K562 (cell line): ENCODE data around the gene FASTK. TPM values are rescaled to one million over a fixed set of nuclear protein-coding genes. Genes with fewer than 3 reads are reported as not detected.

Experiments used
- BHLHE40 ChIP-seq: IDR thresholded peaks from 2 replicates; pipeline ENCODE4 v1.6.1; 2011; ENCODE audit warnings: low read length, improper control_type of control experiment
- CREM ChIP-seq: IDR thresholded peaks from 2 replicates; pipeline ENCODE4 v1.6.1; 2014; ENCODE audit warnings: antibody characterized with exemption, low read depth
- DIDO1 ChIP-seq: fragments of 450-650 bp; IDR thresholded peaks from 2 replicates; pipeline ENCODE4 v1.6.1; 2016; ENCODE audit warnings: low read depth, missing biosample characterization, missing genetic modification characterization
- ETV1 ChIP-seq: fragments of 450-650 bp; conservative IDR thresholded peaks from 2 replicates; pipeline ENCODE4 v1.6.1; 2016; ENCODE audit warnings: missing genetic modification characterization, control low read depth, low read depth, missing compliant biosample characterization
- ETV5 ChIP-seq: sonication (generic); formaldehyde crosslinking; IDR thresholded peaks from 2 replicates; pipeline ENCODE4 v1.4.0; 2020; ENCODE audit warnings: low read depth, mild to moderate bottlenecking, missing genetic modification reagents
- GATAD2A ChIP-seq: fragments of 450-650 bp; IDR thresholded peaks from 2 replicates; pipeline ENCODE4 v1.6.1; 2017
- GATAD2B ChIP-seq: fragments of 450-650 bp; IDR thresholded peaks from 2 replicates; pipeline ENCODE4 v1.6.1; 2017; ENCODE audit warnings: mild to moderate bottlenecking, borderline replicate concordance
- HMG20B ChIP-seq: fragments of 250-450 bp; sonication (Bioruptor Pico); IDR thresholded peaks from 2 replicates; pipeline ENCODE4 v1.5.0; 2021; ENCODE audit warnings: mild to moderate bottlenecking
- IFI16 ChIP-seq: fragments of 250-450 bp; sonication (Bioruptor Pico); IDR thresholded peaks from 2 replicates; pipeline ENCODE4 v2.1.2; 2022; ENCODE audit warnings: mild to moderate bottlenecking, inconsistent platforms
- KLF10 ChIP-seq: fragments of 250-450 bp; sonication (Bioruptor Pico); IDR thresholded peaks from 2 replicates; pipeline ENCODE4 v1.6.1; 2021; ENCODE audit warnings: matching md5 sums
- KLF6 ChIP-seq: fragments of 250-450 bp; sonication (Bioruptor Pico); IDR thresholded peaks from 2 replicates; pipeline ENCODE4 v1.4.0; 2020; ENCODE audit warnings: mild to moderate bottlenecking, moderate library complexity, borderline replicate concordance
- MTF1 ChIP-seq: fragments of 250-450 bp; sonication (Bioruptor Pico); IDR thresholded peaks from 2 replicates; pipeline ENCODE4 v1.9.0; 2021; ENCODE audit warnings: moderate library complexity, mild to moderate bottlenecking, inconsistent platforms, borderline replicate concordance
- PRPF4 ChIP-seq: fragments of 200-400 bp; formaldehyde crosslinking; IDR thresholded peaks from one replicate; pipeline ENCODE4 v1.6.1; 2017; ENCODE audit warnings: low read length, low read depth, mild to moderate bottlenecking; ENCODE audit not compliant: insufficient read depth, poor library complexity, severe bottlenecking
- RAD21 ChIP-seq, 2 experiments: fragments of 250-450 bp in 1 of 2; fragments of 450-650 bp in 1 of 2; sonication (Bioruptor Pico) in 1 of 2; formaldehyde crosslinking in 1 of 2; IDR thresholded peaks in 1 of 2; conservative IDR thresholded peaks in 1 of 2; 2 replicates each; pipeline versions ENCODE4 v1.4.0 to v1.8.0; 2020 to 2022; ENCODE audit warnings: mild to moderate bottlenecking in 2 of 2, moderate library complexity in 1 of 2
- STAT5A ChIP-seq: IDR thresholded peaks from 2 replicates; pipeline ENCODE4 v1.6.1; 2012; ENCODE audit warnings: low read length, inconsistent platforms, borderline replicate concordance
- UBTF ChIP-seq, 2 experiments: IDR thresholded peaks; 2 replicates each; pipeline ENCODE4 v1.6.1; 2012; ENCODE audit warnings: improper control_type of control experiment in 2 of 2, low read depth in 2 of 2, low read length in 2 of 2, borderline replicate concordance in 1 of 2
- ZBTB9 ChIP-seq: fragments of 450-650 bp; formaldehyde crosslinking; IDR thresholded peaks from 2 replicates; pipeline ENCODE4 v1.4.0; 2020; ENCODE audit warnings: mild to moderate bottlenecking, moderate library complexity
- ZNF398 ChIP-seq: fragments of 250-450 bp; sonication (Bioruptor Pico); IDR thresholded peaks from 2 replicates; pipeline ENCODE4 v1.8.0; 2021; ENCODE audit warnings: moderate library complexity, mild to moderate bottlenecking, inconsistent platforms
- ZNF57 ChIP-seq: fragments of 450-650 bp; formaldehyde crosslinking; IDR thresholded peaks from 2 replicates; pipeline ENCODE4 v1.4.0; 2020; ENCODE audit warnings: mild to moderate bottlenecking, moderate library complexity
- polyA plus RNA-seq, 8 experiments: library from polyadenylated mRNA; depleted of rRNA in 4 of 8; stranded (reverse) in 5 of 8; unstranded in 3 of 8; fragments of >200 nt; fragmentation: Nextera tagmentation in 2 of 8; fragmentation: Illumina TruSeq in 1 of 8; extraction: Ambion mirVana in 2 of 8; extraction: Trizol in 1 of 8; gene quantifications; 2 replicates each; pipeline versions ENCODE4 v1.2.1 to v1.2.3, GENCODE V29; 2011 to 2014; ENCODE audit warnings: inconsistent platforms in 1 of 8, missing spikeins in 1 of 8
- total RNA-seq, 7 experiments: library from RNA; depleted of rRNA in 6 of 7; stranded (reverse); fragments of >200 nt in 6 of 7; fragmentation: Illumina TruSeq in 2 of 7; extraction: Trizol in 2 of 7; gene quantifications; 2 replicates each; pipeline versions ENCODE4 v1.2.1 to v1.2.3, GENCODE V29; 2011 to 2021; ENCODE audit warnings: low replicate concordance in 1 of 7
- TF ChIP-seq, protein P1 (sequence below): fragments of 450-650 bp; IDR thresholded peaks from 2 replicates; pipeline ENCODE4 v1.6.1; 2017; ENCODE audit warnings: antibody characterized with exemption

Gene FASTK
- total and polyA plus RNA-seq, 9 of the 15 experiments (the other 6 are each of a cell fraction or from before 2014, with no cell fraction given): 0.51 to 150 (median 48.2) TPM

DNA sequence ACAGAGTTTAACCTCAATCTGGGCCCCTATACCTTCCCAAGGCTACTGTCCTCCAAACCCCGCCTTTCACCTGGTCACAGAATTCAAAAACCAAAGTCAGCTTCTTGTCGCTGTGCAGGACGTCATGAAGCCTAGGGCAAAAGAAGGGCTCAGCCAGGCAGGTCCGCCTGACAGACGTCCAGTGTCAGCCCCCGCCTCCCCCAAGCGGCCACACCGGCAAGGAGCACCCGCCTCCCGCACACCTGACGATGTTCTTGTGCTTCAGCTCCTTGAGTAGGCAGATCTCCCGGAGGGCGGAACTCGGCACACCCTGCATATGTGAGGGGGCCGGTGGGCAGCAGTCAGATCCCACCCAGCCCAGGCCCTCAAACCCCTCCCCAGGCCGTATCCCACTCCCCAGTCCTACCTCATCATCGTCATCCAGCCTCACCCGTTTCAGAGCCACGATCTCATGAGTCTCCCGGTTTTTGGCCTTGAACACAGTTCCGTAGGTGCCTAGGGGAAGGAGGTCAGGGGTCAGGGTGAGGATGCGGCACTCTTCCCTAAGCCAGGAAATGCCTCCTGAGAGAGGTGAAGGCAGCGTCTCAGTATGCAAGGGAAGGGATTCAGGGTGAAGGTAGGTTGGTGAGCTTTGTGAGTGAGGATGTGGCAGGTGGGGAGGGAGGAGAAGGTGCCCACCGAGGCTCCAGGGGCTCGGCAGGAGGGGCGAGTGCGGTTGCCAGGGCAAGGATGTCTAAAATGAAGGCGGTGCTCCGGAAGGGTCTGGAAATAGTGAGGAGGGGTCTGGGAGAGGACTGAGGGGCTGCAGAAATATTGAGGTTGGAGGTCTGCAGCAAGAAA is 23.7 kb downstream of the FASTK start (continued):
- TF ChIP-seq, protein P1, sequence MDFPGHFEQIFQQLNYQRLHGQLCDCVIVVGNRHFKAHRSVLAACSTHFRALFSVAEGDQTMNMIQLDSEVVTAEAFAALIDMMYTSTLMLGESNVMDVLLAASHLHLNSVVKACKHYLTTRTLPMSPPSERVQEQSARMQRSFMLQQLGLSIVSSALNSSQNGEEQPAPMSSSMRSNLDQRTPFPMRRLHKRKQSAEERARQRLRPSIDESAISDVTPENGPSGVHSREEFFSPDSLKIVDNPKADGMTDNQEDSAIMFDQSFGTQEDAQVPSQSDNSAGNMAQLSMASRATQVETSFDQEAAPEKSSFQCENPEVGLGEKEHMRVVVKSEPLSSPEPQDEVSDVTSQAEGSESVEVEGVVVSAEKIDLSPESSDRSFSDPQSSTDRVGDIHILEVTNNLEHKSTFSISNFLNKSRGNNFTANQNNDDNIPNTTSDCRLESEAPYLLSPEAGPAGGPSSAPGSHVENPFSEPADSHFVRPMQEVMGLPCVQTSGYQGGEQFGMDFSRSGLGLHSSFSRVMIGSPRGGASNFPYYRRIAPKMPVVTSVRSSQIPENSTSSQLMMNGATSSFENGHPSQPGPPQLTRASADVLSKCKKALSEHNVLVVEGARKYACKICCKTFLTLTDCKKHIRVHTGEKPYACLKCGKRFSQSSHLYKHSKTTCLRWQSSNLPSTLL: 0 out of 2 replicates have a peak, but pooled peaks have one; percentile 40
- TF ChIP-seq BHLHE40: 0 out of 2 replicates have a peak, but pooled peaks have one; percentile 19
- TF ChIP-seq CREM: peak; percentile 50; the same call in 1 of the 2 replicates
- no peak for TF ChIP-seq PRPF4
- TF ChIP-seq ZNF398: no peak
- TF ChIP-seq KLF10: no peak
- no peak for TF ChIP-seq IFI16 (CRISPR knock-in tag)
- TF ChIP-seq ZBTB9 (CRISPR knock-in tag): no peak
- TF ChIP-seq DIDO1 (tag): no peak
- no peak for TF ChIP-seq HMG20B (CRISPR knock-in tag)
- TF ChIP-seq GATAD2B: no peak
- no peak for TF ChIP-seq KLF6 (CRISPR knock-in tag)
- 0 out of 2 replicates have a peak, but pooled peaks have one; percentile 22 for TF ChIP-seq ETV5 (CRISPR knock-in tag)
- 0 out of 4 replicates have a peak, but pooled peaks of 1 of the 2 experiments have one; percentile 24 for TF ChIP-seq UBTF (IDR thresholded peaks at IDR 0.05; ENCODE audit: borderline replicate concordance in 1 of 2, low read depth in 2 of 2, low read length in 2 of 2)
- 0 out of 2 replicates have a peak, but pooled peaks have one; percentile 7 for TF ChIP-seq ETV1
- no peak for TF ChIP-seq GATAD2A
- no peak for TF ChIP-seq ZNF57
- TF ChIP-seq MTF1: no peak
- no peak for TF ChIP-seq STAT5A
- TF ChIP-seq RAD21 (CRISPR knock-in tag; conservative IDR thresholded peaks at IDR 0.05 in 1 of 2, IDR thresholded peaks at IDR 0.05 in 1 of 2): peak in 1 of 2 experiments; percentile 49; a peak in 2 of 4 replicates
